Endothelial cell (in vitro differentiated cells): Measurements from ENCODE around the gene RAD18. TPM values are rescaled to one million over a fixed set of nuclear protein-coding genes. Genes with fewer than 3 reads are reported as not detected.

Experiments used
- DNase-seq: peaks from one replicate; pipeline ENCODE4 v3.0.0; 2021; ENCODE audit warnings: low spot score
- H3K27ac Mint-ChIP-seq: one replicate; pipeline ENCODE4 v1.8.0; 2021; ENCODE audit warnings: mixed read lengths, inconsistent platforms; ENCODE audit not compliant: unreplicated experiment
- H3K27me3 Mint-ChIP-seq: one replicate; pipeline ENCODE4 v1.8.0; 2021; ENCODE audit warnings: mild to moderate bottlenecking, moderate library complexity, mixed read lengths, inconsistent platforms; ENCODE audit not compliant: unreplicated experiment
- H3K36me3 Mint-ChIP-seq: one replicate; pipeline ENCODE4 v1.8.0; 2021; ENCODE audit warnings: mild to moderate bottlenecking, low read depth, mixed read lengths, inconsistent platforms; ENCODE audit not compliant: unreplicated experiment
- H3K4me1 Mint-ChIP-seq: one replicate; pipeline ENCODE4 v1.8.0; 2021; ENCODE audit warnings: mild to moderate bottlenecking, mixed read lengths, inconsistent platforms; ENCODE audit not compliant: unreplicated experiment
- H3K4me3 Mint-ChIP-seq: one replicate; pipeline ENCODE4 v1.8.0; 2021; ENCODE audit warnings: mild to moderate bottlenecking, mixed read lengths, inconsistent platforms; ENCODE audit not compliant: unreplicated experiment
- H3K9me3 Mint-ChIP-seq: one replicate; pipeline ENCODE4 v1.8.0; 2021; ENCODE audit warnings: mixed read lengths, inconsistent platforms; ENCODE audit not compliant: unreplicated experiment
- total RNA-seq: library from RNA; stranded (reverse); fragmentation: NEBNext Ultra II Directional; extraction: Animal tissue kit (Norgen Biotek cat#: 25700); gene quantifications from one replicate; pipeline ENCODE4 v1.2.1, GENCODE V29; 2021; ENCODE audit not compliant: unreplicated experiment
- TF ChIP-seq, protein P1 (sequence below): fragments of 200-600 bp; sonication (generic); IDR thresholded peaks from one replicate; pipeline ENCODE4 v1.5.0; 2021; ENCODE audit warnings: antibody characterized with exemption; ENCODE audit not compliant: unreplicated experiment

RAD18 gene
- total RNA-seq, 1 donor from 2014 or later = 12.2 TPM

DNA sequence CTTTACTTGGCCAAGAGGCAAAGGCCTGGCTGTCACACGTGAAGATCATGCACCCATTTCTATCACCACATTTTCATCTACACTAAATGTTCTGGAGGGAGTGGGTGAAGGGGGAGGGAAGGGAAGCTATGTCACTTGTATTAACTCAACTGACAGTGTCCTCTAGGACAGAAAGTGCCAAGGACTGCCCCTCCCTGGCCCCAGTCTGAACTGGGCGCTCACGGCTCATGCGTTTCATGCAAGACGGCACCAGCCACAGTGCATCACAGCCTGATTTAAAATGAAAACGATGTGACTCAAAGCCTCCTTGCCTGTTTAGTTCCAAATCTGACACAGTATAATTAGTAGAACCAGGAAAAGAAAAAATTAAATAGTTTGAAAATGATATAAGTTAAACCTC is 20.8 kb upstream of the RAD18 start:
- Mint-ChIP-seq H3K4me1 (peaks cover 7% of the 10 kb centered on the region), H3K4me3 (no peak overlapping the region), H3K27ac (no peak overlapping the region), H3K36me3 (peaks cover 5% of the 10 kb centered on the region), H3K9me3 (no peaks in the 10 kb centered on the region), H3K27me3 (peaks cover 3% of the 10 kb centered on the region)
- no peak for DNase-seq
- TF ChIP-seq, protein P1, sequence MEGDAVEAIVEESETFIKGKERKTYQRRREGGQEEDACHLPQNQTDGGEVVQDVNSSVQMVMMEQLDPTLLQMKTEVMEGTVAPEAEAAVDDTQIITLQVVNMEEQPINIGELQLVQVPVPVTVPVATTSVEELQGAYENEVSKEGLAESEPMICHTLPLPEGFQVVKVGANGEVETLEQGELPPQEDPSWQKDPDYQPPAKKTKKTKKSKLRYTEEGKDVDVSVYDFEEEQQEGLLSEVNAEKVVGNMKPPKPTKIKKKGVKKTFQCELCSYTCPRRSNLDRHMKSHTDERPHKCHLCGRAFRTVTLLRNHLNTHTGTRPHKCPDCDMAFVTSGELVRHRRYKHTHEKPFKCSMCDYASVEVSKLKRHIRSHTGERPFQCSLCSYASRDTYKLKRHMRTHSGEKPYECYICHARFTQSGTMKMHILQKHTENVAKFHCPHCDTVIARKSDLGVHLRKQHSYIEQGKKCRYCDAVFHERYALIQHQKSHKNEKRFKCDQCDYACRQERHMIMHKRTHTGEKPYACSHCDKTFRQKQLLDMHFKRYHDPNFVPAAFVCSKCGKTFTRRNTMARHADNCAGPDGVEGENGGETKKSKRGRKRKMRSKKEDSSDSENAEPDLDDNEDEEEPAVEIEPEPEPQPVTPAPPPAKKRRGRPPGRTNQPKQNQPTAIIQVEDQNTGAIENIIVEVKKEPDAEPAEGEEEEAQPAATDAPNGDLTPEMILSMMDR = no peak

DNA sequence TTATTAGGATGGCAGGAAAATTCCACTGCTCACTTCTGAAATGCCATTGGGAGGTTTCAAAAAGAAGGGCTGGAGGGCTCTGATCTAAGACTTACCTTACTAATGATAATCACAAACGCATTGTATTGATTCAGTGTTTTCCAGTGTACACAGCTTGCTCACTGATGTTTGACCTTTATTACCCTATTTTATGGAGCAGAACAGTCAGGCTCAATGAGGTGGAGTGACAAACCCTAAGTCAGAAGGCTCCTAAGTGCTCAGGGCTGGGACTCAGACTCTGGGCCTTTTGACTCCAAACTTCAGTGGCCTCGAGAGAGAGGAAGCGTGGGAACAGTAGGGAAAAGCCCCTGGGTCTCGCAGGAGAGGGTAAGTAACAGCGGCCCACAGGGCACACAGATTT is 20.3 kb upstream of the RAD18 start:
- Mint-ChIP-seq H3K4me1 (peaks cover 7% of the 10 kb centered on the region), H3K27ac (no peak overlapping the region), H3K36me3 (peaks cover 5% of the 10 kb centered on the region), H3K27me3 (peaks cover 3% of the 10 kb centered on the region), H3K9me3 (no peaks in the 10 kb centered on the region), H3K4me3 (no peak overlapping the region)
- TF ChIP-seq, protein P1 = no peak
- DNase-seq = no peak

DNA sequence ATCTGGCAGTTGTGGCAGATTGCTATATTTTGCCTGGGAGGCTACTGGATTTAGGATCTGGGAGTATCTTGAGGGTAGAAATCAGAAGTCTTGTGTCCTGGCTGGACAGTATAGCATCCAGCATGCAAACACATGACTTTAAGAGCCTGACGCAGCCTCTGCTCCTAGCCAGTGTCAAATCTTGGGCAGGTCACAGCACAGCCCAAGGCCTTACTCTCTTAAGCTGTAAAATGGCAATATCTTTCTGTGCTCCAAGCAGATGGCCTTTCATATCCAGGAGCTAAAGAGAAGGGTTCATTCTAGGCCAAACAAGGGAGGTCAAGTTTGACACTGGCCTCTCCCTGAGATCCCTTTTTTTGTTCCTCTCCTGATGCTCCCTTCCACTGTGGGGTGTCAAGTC is 19.8 kb upstream of the RAD18 start:
- TF ChIP-seq, protein P1 = no peak
- H3K9me3 Mint-ChIP-seq = no peaks in the 10 kb centered on the region
- H3K36me3 Mint-ChIP-seq = peaks cover 5% of the 10 kb centered on the region
- H3K4me3 Mint-ChIP-seq = no peak overlapping the region
- H3K27me3 Mint-ChIP-seq = peaks cover 3% of the 10 kb centered on the region
- no peak for DNase-seq
- peaks cover 7% of the 10 kb centered on the region for H3K4me1 Mint-ChIP-seq
- H3K27ac Mint-ChIP-seq = no peak overlapping the region

DNA sequence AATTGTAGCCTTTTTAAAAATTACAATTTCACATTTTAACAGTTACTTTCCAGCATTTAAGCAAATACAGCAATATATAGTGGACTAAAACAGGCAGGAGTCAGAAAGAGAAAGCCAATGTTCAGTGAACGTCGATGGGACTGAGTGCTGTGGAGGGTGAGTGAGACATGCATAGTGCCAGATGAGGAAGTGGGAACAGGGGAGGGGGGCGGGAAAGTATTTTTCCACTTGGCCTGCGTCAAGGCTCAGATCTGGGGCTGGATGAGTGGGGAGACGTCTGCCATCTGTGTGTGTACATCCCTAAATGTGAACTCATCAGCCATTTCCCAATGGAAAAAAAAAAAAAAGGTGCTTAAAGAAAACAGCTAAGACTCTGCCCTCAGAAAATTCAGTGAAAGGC is 19.2 kb upstream of the RAD18 start:
- no peak overlapping the region for H3K4me3 Mint-ChIP-seq
- no peak for DNase-seq
- TF ChIP-seq, protein P1 = no peak
- no peak overlapping the region for H3K27ac Mint-ChIP-seq
- peaks cover 5% of the 10 kb centered on the region for H3K36me3 Mint-ChIP-seq
- H3K27me3 Mint-ChIP-seq = peaks cover 3% of the 10 kb centered on the region
- peaks cover 7% of the 10 kb centered on the region for H3K4me1 Mint-ChIP-seq
- no peaks in the 10 kb centered on the region for H3K9me3 Mint-ChIP-seq

DNA sequence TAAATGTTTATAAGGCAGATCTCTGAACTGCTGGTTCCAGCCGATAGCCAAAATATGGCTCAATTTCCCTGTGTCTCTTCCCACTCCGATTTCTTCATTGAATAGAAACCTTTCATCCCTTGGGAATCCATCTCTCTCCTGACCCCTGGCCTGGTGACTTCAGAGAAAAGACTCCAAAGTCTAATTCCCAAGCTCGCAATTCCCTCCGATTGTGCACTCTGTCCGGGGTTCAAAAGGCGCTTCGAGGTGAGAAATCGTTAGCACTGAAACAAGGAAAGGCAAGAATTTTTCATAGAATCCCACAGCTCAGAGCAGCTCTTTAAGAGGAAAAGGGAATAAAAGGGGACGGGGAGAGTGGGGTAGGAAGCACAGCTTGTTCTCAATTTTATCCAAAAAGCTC is 18.4 kb upstream of the RAD18 start:
- peaks cover 7% of the 10 kb centered on the region for H3K4me1 Mint-ChIP-seq

More for the DNA sequence above, 18.4 kb upstream of the RAD18 start:
- H3K27ac Mint-ChIP-seq = no peak overlapping the region
- H3K4me3 Mint-ChIP-seq = no peak overlapping the region
- peaks cover 5% of the 10 kb centered on the region for H3K36me3 Mint-ChIP-seq
- DNase-seq = no peak
- peaks cover 3% of the 10 kb centered on the region for H3K27me3 Mint-ChIP-seq
- no peaks in the 10 kb centered on the region for H3K9me3 Mint-ChIP-seq
- TF ChIP-seq, protein P1 = no peak
